Fibroblast of lung (primary cell): Measurements from ENCODE around the gene HTR1B. TPM values are rescaled to one million over a fixed set of nuclear protein-coding genes. Genes with fewer than 3 reads are reported as not detected.

ENCODE experiments used
- DNase-seq, 2 donors: peaks; one replicate each; pipeline versions ENCODE4 v3.0.0 to v3.0.0-alpha.2; 2010; ENCODE audit warnings: low read depth in 2 of 2
- H2AFZ ChIP-seq: 2 replicates; pipeline ENCODE4 v1.5.1; 2012; ENCODE audit warnings: low read length, control low read depth, inconsistent platforms
- H3K27ac ChIP-seq: 2 replicates; pipeline ENCODE4 v1.5.1; 2011; ENCODE audit warnings: low read length, control low read depth; ENCODE audit not compliant: insufficient read depth
- H3K27me3 ChIP-seq: 2 replicates; pipeline ENCODE4 v1.5.1; 2011; ENCODE audit warnings: mild to moderate bottlenecking, low read length; ENCODE audit not compliant: control insufficient read depth, insufficient read depth
- H3K36me3 ChIP-seq: 2 replicates; pipeline ENCODE4 v1.5.1; 2011; ENCODE audit warnings: low read length; ENCODE audit not compliant: control insufficient read depth, insufficient read depth
- H3K4me1 ChIP-seq: 2 replicates; pipeline ENCODE4 v1.5.1; 2011; ENCODE audit warnings: low read length; ENCODE audit not compliant: control insufficient read depth, insufficient read depth; ENCODE audit errors: extremely low read depth
- H3K4me2 ChIP-seq: 2 replicates; pipeline ENCODE4 v1.5.1; 2011; ENCODE audit warnings: low read length, control low read depth; ENCODE audit not compliant: insufficient read depth; ENCODE audit errors: extremely low read depth
- H3K4me3 ChIP-seq, 4 experiments: fragments of 200-600 bp in 1 of 4; sonication (generic) in 1 of 4; replicated peaks in 1 of 4; 2 replicates each; pipeline ENCODE4 v1.5.1; 2011 to 2016; ENCODE audit warnings: low read length in 4 of 4, low read depth in 3 of 4, mild to moderate bottlenecking in 3 of 4, control low read depth in 2 of 4, inconsistent platforms in 1 of 4, mixed read lengths in 1 of 4; ENCODE audit not compliant: insufficient read depth in 1 of 4; ENCODE audit errors: control extremely low read depth in 1 of 4
- H3K79me2 ChIP-seq: 2 replicates; pipeline ENCODE4 v1.5.1; 2012; ENCODE audit warnings: mild to moderate bottlenecking, low read length, inconsistent platforms; ENCODE audit not compliant: control insufficient read depth, insufficient read depth
- H3K9ac ChIP-seq: 2 replicates; pipeline ENCODE4 v1.5.1; 2011; ENCODE audit warnings: mild to moderate bottlenecking, low read length, control low read depth; ENCODE audit not compliant: insufficient read depth
- H3K9me3 ChIP-seq: 2 replicates; pipeline ENCODE4 v1.5.1; 2012; ENCODE audit warnings: low read depth, low read length; ENCODE audit not compliant: control insufficient read depth, insufficient read depth
- H4K20me1 ChIP-seq: 2 replicates; pipeline ENCODE4 v1.5.1; 2011; ENCODE audit warnings: low read length; ENCODE audit not compliant: control insufficient read depth, insufficient read depth; ENCODE audit errors: extremely low read depth
- CTCF ChIP-seq, 2 donors: IDR thresholded peaks in 1 of 2; conservative IDR thresholded peaks in 1 of 2; 1 replicate in 1 of 2; 2 replicates in 1 of 2; pipeline ENCODE4 v1.5.1; 2011 to 2012; ENCODE audit warnings: low read length in 2 of 2, control low read depth in 1 of 2, inconsistent platforms in 1 of 2, low read depth in 1 of 2, mild to moderate bottlenecking in 1 of 2
- EZH2 ChIP-seq: IDR thresholded peaks from 2 replicates; pipeline ENCODE4 v1.5.1; 2012; ENCODE audit warnings: low read length, control low read depth, mild to moderate bottlenecking; ENCODE audit errors: missing control alignments
- polyA plus RNA-seq, 2 donors: library from polyadenylated mRNA; depleted of rRNA in 1 of 2; stranded (reverse) in 1 of 2; unstranded in 1 of 2; fragments of >200 nt; gene quantifications; 2 replicates each; pipeline ENCODE4 v1.2.1, GENCODE V29; 2011 to 2012; ENCODE audit warnings: missing spikeins in 1 of 2
- total RNA-seq: library from RNA; depleted of rRNA; stranded (reverse); fragments of >200 nt; gene quantifications from 2 replicates; pipeline ENCODE4 v1.2.1, GENCODE V29; 2014

Gene HTR1B
- total and polyA plus RNA-seq, 2 donors (not counting 1 experiment from before 2014, with no cell fraction given), result 0.17 to 1.5 TPM

GRCh38 chr6:77457720-77458349 lies 5.5 kb downstream of the HTR1B start:
- Histone ChIP-seq H3K9ac (no peak overlapping the region), H3K79me2 (no peaks in the 10 kb centered on the region), H4K20me1 (no peaks in the 10 kb centered on the region), H3K27ac (peak overlapping the region; percentile 92), H3K36me3 (no peaks in the 10 kb centered on the region), H3K27me3 (peaks cover 5% of the 10 kb centered on the region), H3K9me3 (no peaks in the 10 kb centered on the region), H3K4me1 (peaks cover 8% of the 10 kb centered on the region), H3K4me3 (no peak overlapping the region), H2AFZ (no peak overlapping the region), H3K4me2 (peak overlapping the region; percentile 41)
- peak; percentile 88 to 95 for DNase-seq
- TF ChIP-seq CTCF (conservative IDR thresholded peaks at IDR 0.05 in 1 of 2, IDR thresholded peaks at IDR 0.05 in 1 of 2; ENCODE audit: low read depth in 1 of 2, low read length in 2 of 2), result peak; percentile 83 to 86
- no peak for TF ChIP-seq EZH2

- Histone ChIP-seq H3K27ac (peak overlapping the region; percentile 92), H3K4me2 (peak overlapping the region; percentile 41), H3K9ac (no peak overlapping the region), H3K36me3 (no peaks in the 10 kb centered on the region), H3K4me3 (no peak overlapping the region), H2AFZ (peak overlapping the region; percentile 25), H3K27me3 (no peaks in the 10 kb centered on the region), H3K79me2 (no peaks in the 10 kb centered on the region), H4K20me1 (no peaks in the 10 kb centered on the region), H3K4me1 (peaks cover 8% of the 10 kb centered on the region), H3K9me3 (no peaks in the 10 kb centered on the region)
- no peak for TF ChIP-seq EZH2
- TF ChIP-seq CTCF (conservative IDR thresholded peaks at IDR 0.05 in 1 of 2, IDR thresholded peaks at IDR 0.05 in 1 of 2; ENCODE audit: low read depth in 1 of 2, low read length in 2 of 2), result no peak
- DNase-seq, result peak; percentile 98 to 99
Measured at GRCh38 chr6:77456531-77457248, 6.6 kb downstream of the HTR1B start.

- no peaks in the 10 kb centered on the region for H3K36me3 ChIP-seq
- H3K27ac ChIP-seq, result peak overlapping the region; percentile 0
- no peak for DNase-seq
- TF ChIP-seq CTCF (conservative IDR thresholded peaks at IDR 0.05 in 1 of 2, IDR thresholded peaks at IDR 0.05 in 1 of 2; ENCODE audit: low read depth in 1 of 2, low read length in 2 of 2) (no peak), EZH2 (no peak)
- H3K79me2 ChIP-seq, result no peaks in the 10 kb centered on the region
- H2AFZ ChIP-seq, result no peak overlapping the region
- peaks cover 8% of the 10 kb centered on the region for H3K4me1 ChIP-seq
- H3K9ac ChIP-seq, result no peak overlapping the region
- H3K4me3 ChIP-seq, result no peak overlapping the region
- H3K27me3 ChIP-seq, result no peaks in the 10 kb centered on the region
- H3K9me3 ChIP-seq, result no peaks in the 10 kb centered on the region
- no peak overlapping the region for H3K4me2 ChIP-seq
- H4K20me1 ChIP-seq, result no peaks in the 10 kb centered on the region
Measured at GRCh38 chr6:77455271-77455670, 8.0 kb downstream of the HTR1B start.
